Measurements from ENCODE around the gene CDH12. TPM values are rescaled to one million over a fixed set of nuclear protein-coding genes. Genes with fewer than 3 reads are reported as not detected.

Gene CDH12
- total and polyA plus RNA-seq, 2 donors (not counting 3 experiments of a cell fraction or from before 2014, with no cell fraction given): 0.03 TPM; not detected in 1

GRCh38 chr5:22541037-22541436 is 312.1 kb downstream of the CDH12 start:
- no peak overlapping the region for H3K4me3 ChIP-seq (replicated peaks in 1 of 3; ENCODE audit: insufficient read depth in 1 of 3, low read depth in 1 of 3, low read length in 3 of 3)
- intact Hi-C loops (cut with micrococcal nuclease): no loop called here
- H3K36me3 ChIP-seq (ENCODE audit: control insufficient read depth in 2 of 2, extremely low read depth in 1 of 2, insufficient read depth in 2 of 2, low read length in 2 of 2): no peaks in the 10 kb centered on the region
- no peaks in the 10 kb centered on the region for H3K9me3 ChIP-seq (replicated peaks; ENCODE audit: control insufficient read depth, insufficient read depth, low read length)
- no peaks in the 10 kb centered on the region for H3K9me1 ChIP-seq (replicated peaks; ENCODE audit: control insufficient read depth, extremely low read depth, insufficient read depth, low read length)
- FAIRE-seq (no peak), DNase-seq (ENCODE audit: low read depth, low spot score) (no peak)
- H2AFZ ChIP-seq (ENCODE audit: low read depth, low read length): no peak overlapping the region
- POLR2A ChIA-PET: no interaction called here
- no peaks in the 10 kb centered on the region for H4K20me1 ChIP-seq (replicated peaks; ENCODE audit: control insufficient read depth, extremely low read depth, insufficient read depth, low read length)
- no peaks in the 10 kb centered on the region for H3K27me3 ChIP-seq (ENCODE audit: control insufficient read depth in 2 of 2, insufficient read depth in 2 of 2, low read length in 2 of 2)
- CTCF ChIA-PET: no interaction called here
- BruUV-seq (replicated peaks): no TSS peak
- no peaks in the 10 kb centered on the region for H3K79me2 ChIP-seq (ENCODE audit: control insufficient read depth, insufficient read depth, low read length)
- H3K4me1 ChIP-seq (ENCODE audit: control insufficient read depth, extremely low read depth, insufficient read depth, low read length): no peaks in the 10 kb centered on the region
- H3K4me2 ChIP-seq (ENCODE audit: insufficient read depth, low read length): no peak overlapping the region
- no peak overlapping the region for H3K27ac ChIP-seq (ENCODE audit: insufficient read depth, low read depth, low read length)
- dilution Hi-C loops (cut with MboI; ENCODE audit: extremely low pct_ligation_motif_present, low sequenced_read_pairs): no loop called here
- H3K9ac ChIP-seq (replicated peaks; ENCODE audit: extremely low read depth, insufficient read depth, low read length): no peak overlapping the region
- no peak for TF ChIP-seq MYC (IDR thresholded peaks at IDR 0.05; ENCODE audit: low read depth, low read length)

GRCh38 chr5:22539762-22540161 is 313.4 kb downstream of the CDH12 start:
- Histone ChIP-seq H3K27me3 (ENCODE audit: control insufficient read depth in 2 of 2, insufficient read depth in 2 of 2, low read length in 2 of 2) (no peaks in the 10 kb centered on the region), H4K20me1 (replicated peaks; ENCODE audit: control insufficient read depth, extremely low read depth, insufficient read depth, low read length) (no peaks in the 10 kb centered on the region), H2AFZ (ENCODE audit: low read depth, low read length) (no peak overlapping the region), H3K9me1 (replicated peaks; ENCODE audit: control insufficient read depth, extremely low read depth, insufficient read depth, low read length) (no peaks in the 10 kb centered on the region), H3K4me2 (ENCODE audit: insufficient read depth, low read length) (no peak overlapping the region), H3K36me3 (ENCODE audit: control insufficient read depth in 2 of 2, extremely low read depth in 1 of 2, insufficient read depth in 2 of 2, low read length in 2 of 2) (no peaks in the 10 kb centered on the region), H3K4me1 (ENCODE audit: control insufficient read depth, extremely low read depth, insufficient read depth, low read length) (no peaks in the 10 kb centered on the region), H3K27ac (ENCODE audit: insufficient read depth, low read depth, low read length) (no peak overlapping the region), H3K4me3 (replicated peaks in 1 of 3; ENCODE audit: insufficient read depth in 1 of 3, low read depth in 1 of 3, low read length in 3 of 3) (no peak overlapping the region), H3K9ac (replicated peaks; ENCODE audit: extremely low read depth, insufficient read depth, low read length) (no peak overlapping the region), H3K9me3 (replicated peaks; ENCODE audit: control insufficient read depth, insufficient read depth, low read length) (no peaks in the 10 kb centered on the region), H3K79me2 (ENCODE audit: control insufficient read depth, insufficient read depth, low read length) (no peaks in the 10 kb centered on the region)
- intact Hi-C loops (cut with micrococcal nuclease): no loop called here
- TF ChIP-seq GATA2 (IDR thresholded peaks at IDR 0.05; ENCODE audit: insufficient read depth, insufficient read length, low read depth, low read length): no peak
- TF ChIP-seq FOS (IDR thresholded peaks at IDR 0.05; ENCODE audit: borderline replicate concordance, insufficient read depth, low read length): no peak
- TF ChIP-seq POLR2AphosphoS5 (IDR thresholded peaks at IDR 0.05; ENCODE audit: insufficient read depth, low read depth, low read length): no peak
- TF ChIP-seq EZH2 (IDR thresholded peaks at IDR 0.05; ENCODE audit: borderline replicate concordance, low read depth, low read length, severe bottlenecking): no peak
- BruUV-seq (replicated peaks): no TSS peak
- POLR2A ChIA-PET: no interaction called here
- FAIRE-seq (no peak), DNase-seq (ENCODE audit: low read depth, low spot score) (no peak)
- CTCF ChIA-PET: no interaction called here
- dilution Hi-C loops (cut with MboI; ENCODE audit: extremely low pct_ligation_motif_present, low sequenced_read_pairs): no loop called here

All from endothelial cell of umbilical vein (primary cell).